Measurements from ENCODE around the gene SYTL1. TPM values are rescaled to one million over a fixed set of nuclear protein-coding genes. Genes with fewer than 3 reads are reported as not detected.

Gene SYTL1
- total and polyA plus RNA-seq, 4 donors, result 0.75 to 3.7 (median 1.5) TPM

GRCh38 chr1:27372022-27372807 lies 30.4 kb downstream of the SYTL1 start:
- H3K9me3 ChIP-seq (ENCODE audit: control insufficient read depth, low read length), result no peaks in the 10 kb centered on the region
- ATAC-seq (ENCODE audit: low FRiP score) (no peak), DNase-seq (no peak)
- WGBS, 2 donors, result 90 to 92% methylated on average over 19 of the region's 19 CpGs
- H3K27me3 ChIP-seq (ENCODE audit: control insufficient read depth in 1 of 2, insufficient read depth in 2 of 2, low read length in 1 of 2), result no peaks in the 10 kb centered on the region
- intact Hi-C loops (cut with DNase I), result no loop called here
- no peaks in the 10 kb centered on the region for H3K36me3 ChIP-seq (ENCODE audit: control insufficient read depth in 1 of 2, insufficient read depth in 2 of 2, low read length in 1 of 2)
- no peak overlapping the region for H3K4me3 ChIP-seq (ENCODE audit: low read length in 2 of 2)
- no peaks in the 10 kb centered on the region for H3K4me1 ChIP-seq (ENCODE audit: control insufficient read depth in 1 of 2, insufficient read depth in 2 of 2, low read length in 2 of 2)
- no peak overlapping the region for H3K27ac ChIP-seq (ENCODE audit: low read depth in 1 of 2, low read length in 2 of 2)

GRCh38 chr1:27372808-27373690 lies 31.2 kb downstream of the SYTL1 start:
- no peak overlapping the region for H3K27ac ChIP-seq (ENCODE audit: low read depth in 1 of 2, low read length in 2 of 2)
- DNase-seq (no peak), ATAC-seq (ENCODE audit: low FRiP score) (no peak)
- H3K36me3 ChIP-seq (ENCODE audit: control insufficient read depth in 1 of 2, insufficient read depth in 2 of 2, low read length in 1 of 2), result no peaks in the 10 kb centered on the region
- no peaks in the 10 kb centered on the region for H3K4me1 ChIP-seq (ENCODE audit: control insufficient read depth in 1 of 2, insufficient read depth in 2 of 2, low read length in 2 of 2)
- no peak overlapping the region for H3K4me3 ChIP-seq (ENCODE audit: low read length in 2 of 2)
- H3K9me3 ChIP-seq (ENCODE audit: control insufficient read depth, low read length), result no peaks in the 10 kb centered on the region
- WGBS, 2 donors, result 90 to 91% methylated on average over 11 of the region's 11 CpGs
- intact Hi-C loops (cut with DNase I), result no loop called here
- no peaks in the 10 kb centered on the region for H3K27me3 ChIP-seq (ENCODE audit: control insufficient read depth in 1 of 2, insufficient read depth in 2 of 2, low read length in 1 of 2)

GRCh38 chr1:27374362-27375086 lies 32.7 kb downstream of the SYTL1 start, which contains the start of gene FCN3:
TSS of gene FCN3 (minus strand) at chr1:27374824. CDS start at chr1:27374818, 6 bp downstream.
- Histone ChIP-seq H3K4me1 (ENCODE audit: control insufficient read depth in 1 of 2, insufficient read depth in 2 of 2, low read length in 2 of 2) (no peaks in the 10 kb centered on the region), H3K4me3 (ENCODE audit: low read length in 2 of 2) (no peak within 1 kb of the TSS), H3K36me3 (ENCODE audit: control insufficient read depth in 1 of 2, insufficient read depth in 2 of 2, low read length in 1 of 2) (no peaks in the 10 kb centered on the region), H3K9me3 (ENCODE audit: control insufficient read depth, low read length) (no peaks in the 10 kb centered on the region), H3K27me3 (ENCODE audit: control insufficient read depth in 1 of 2, insufficient read depth in 2 of 2, low read length in 1 of 2) (no peaks in the 10 kb centered on the region), H3K27ac (ENCODE audit: low read depth in 1 of 2, low read length in 2 of 2) (no peak within 1 kb of the TSS)
- intact Hi-C loops (cut with DNase I), result no loop called here
- 83 to 90% methylated on average over 4 of the region's 4 CpGs for WGBS, 2 donors
- peak; percentile 15 for ATAC-seq (ENCODE audit: low FRiP score)
- DNase-seq, result no peak

GRCh38 chr1:27377760-27378495 lies 36.1 kb downstream of the SYTL1 start:
- no peaks in the 10 kb centered on the region for H3K9me3 ChIP-seq (ENCODE audit: control insufficient read depth, low read length)
- intact Hi-C loops (cut with DNase I), result no loop called here
- no peaks in the 10 kb centered on the region for H3K27me3 ChIP-seq (ENCODE audit: control insufficient read depth in 1 of 2, insufficient read depth in 2 of 2, low read length in 1 of 2)
- no peak overlapping the region for H3K27ac ChIP-seq (ENCODE audit: low read depth in 1 of 2, low read length in 2 of 2)
- WGBS, 2 donors, result 69% methylated on average over 12 of the region's 12 CpGs
- ATAC-seq (ENCODE audit: low FRiP score) (no peak), DNase-seq (no peak)
- H3K4me3 ChIP-seq (ENCODE audit: low read length in 2 of 2), result no peak overlapping the region
- H3K4me1 ChIP-seq (ENCODE audit: control insufficient read depth in 1 of 2, insufficient read depth in 2 of 2, low read length in 2 of 2), result no peaks in the 10 kb centered on the region
- no peaks in the 10 kb centered on the region for H3K36me3 ChIP-seq (ENCODE audit: control insufficient read depth in 1 of 2, insufficient read depth in 2 of 2, low read length in 1 of 2)

GRCh38 chr1:27379564-27380122 lies 37.8 kb downstream of the SYTL1 start:
- 91 to 94% methylated on average over 11 of the region's 11 CpGs for WGBS, 2 donors
- no peaks in the 10 kb centered on the region for H3K4me1 ChIP-seq (ENCODE audit: control insufficient read depth in 1 of 2, insufficient read depth in 2 of 2, low read length in 2 of 2)
- H3K27me3 ChIP-seq (ENCODE audit: control insufficient read depth in 1 of 2, insufficient read depth in 2 of 2, low read length in 1 of 2), result no peaks in the 10 kb centered on the region
- no peaks in the 10 kb centered on the region for H3K36me3 ChIP-seq (ENCODE audit: control insufficient read depth in 1 of 2, insufficient read depth in 2 of 2, low read length in 1 of 2)
- DNase-seq, result no peak
- intact Hi-C loops (cut with DNase I), result no loop called here
- no peak overlapping the region for H3K4me3 ChIP-seq (ENCODE audit: low read length in 2 of 2)
- H3K27ac ChIP-seq (ENCODE audit: low read depth in 1 of 2, low read length in 2 of 2), result no peak overlapping the region
- no peaks in the 10 kb centered on the region for H3K9me3 ChIP-seq (ENCODE audit: control insufficient read depth, low read length)
- ATAC-seq (ENCODE audit: low FRiP score), result no peak

GRCh38 chr1:27380224-27380623 lies 38.4 kb downstream of the SYTL1 start:
- intact Hi-C loops (cut with DNase I), result no loop called here
- 88 to 94% methylated on average over 3 to 4 of the region's 4 CpGs for WGBS, 2 donors
- Histone ChIP-seq H3K4me3 (ENCODE audit: low read length in 2 of 2) (no peak overlapping the region), H3K36me3 (ENCODE audit: control insufficient read depth in 1 of 2, insufficient read depth in 2 of 2, low read length in 1 of 2) (no peaks in the 10 kb centered on the region), H3K4me1 (ENCODE audit: control insufficient read depth in 1 of 2, insufficient read depth in 2 of 2, low read length in 2 of 2) (no peaks in the 10 kb centered on the region), H3K9me3 (ENCODE audit: control insufficient read depth, low read length) (no peaks in the 10 kb centered on the region), H3K27me3 (ENCODE audit: control insufficient read depth in 1 of 2, insufficient read depth in 2 of 2, low read length in 1 of 2) (no peaks in the 10 kb centered on the region), H3K27ac (ENCODE audit: low read depth in 1 of 2, low read length in 2 of 2) (no peak overlapping the region)
- DNase-seq, result no peak
- no peak for ATAC-seq (ENCODE audit: low FRiP score)

- WGBS, 2 donors, result 87 to 89% methylated on average over 12 of the region's 12 CpGs
- no peaks in the 10 kb centered on the region for H3K4me1 ChIP-seq (ENCODE audit: control insufficient read depth in 1 of 2, insufficient read depth in 2 of 2, low read length in 2 of 2)
- no peak overlapping the region for H3K27ac ChIP-seq (ENCODE audit: low read depth in 1 of 2, low read length in 2 of 2)
Observed at GRCh38 chr1:27380766-27381733, 39.2 kb downstream of the SYTL1 start.

More at GRCh38 chr1:27380766-27381733, 39.2 kb downstream of the SYTL1 start:
- DNase-seq (no peak), ATAC-seq (ENCODE audit: low FRiP score) (no peak)
- Histone ChIP-seq H3K9me3 (ENCODE audit: control insufficient read depth, low read length) (no peaks in the 10 kb centered on the region), H3K27me3 (ENCODE audit: control insufficient read depth in 1 of 2, insufficient read depth in 2 of 2, low read length in 1 of 2) (no peaks in the 10 kb centered on the region), H3K36me3 (ENCODE audit: control insufficient read depth in 1 of 2, insufficient read depth in 2 of 2, low read length in 1 of 2) (no peaks in the 10 kb centered on the region), H3K4me3 (ENCODE audit: low read length in 2 of 2) (no peak overlapping the region)
- intact Hi-C loops (cut with DNase I), result no loop called here
